NK-92 (cell line): ENCODE data around the gene C4orf36.
"Not testable (repeated sequence)": the region's sequence is repeated elsewhere in the genome, so short reads cannot be mapped to it uniquely, and the experiment has no call there.

Source experiments
- DNase-seq: peaks from one replicate; lab custom pipeline; 2025; ENCODE audit not compliant: unreplicated experiment; lab: John Stamatoyannopoulos, UW

The C4orf36 gene

DNA sequence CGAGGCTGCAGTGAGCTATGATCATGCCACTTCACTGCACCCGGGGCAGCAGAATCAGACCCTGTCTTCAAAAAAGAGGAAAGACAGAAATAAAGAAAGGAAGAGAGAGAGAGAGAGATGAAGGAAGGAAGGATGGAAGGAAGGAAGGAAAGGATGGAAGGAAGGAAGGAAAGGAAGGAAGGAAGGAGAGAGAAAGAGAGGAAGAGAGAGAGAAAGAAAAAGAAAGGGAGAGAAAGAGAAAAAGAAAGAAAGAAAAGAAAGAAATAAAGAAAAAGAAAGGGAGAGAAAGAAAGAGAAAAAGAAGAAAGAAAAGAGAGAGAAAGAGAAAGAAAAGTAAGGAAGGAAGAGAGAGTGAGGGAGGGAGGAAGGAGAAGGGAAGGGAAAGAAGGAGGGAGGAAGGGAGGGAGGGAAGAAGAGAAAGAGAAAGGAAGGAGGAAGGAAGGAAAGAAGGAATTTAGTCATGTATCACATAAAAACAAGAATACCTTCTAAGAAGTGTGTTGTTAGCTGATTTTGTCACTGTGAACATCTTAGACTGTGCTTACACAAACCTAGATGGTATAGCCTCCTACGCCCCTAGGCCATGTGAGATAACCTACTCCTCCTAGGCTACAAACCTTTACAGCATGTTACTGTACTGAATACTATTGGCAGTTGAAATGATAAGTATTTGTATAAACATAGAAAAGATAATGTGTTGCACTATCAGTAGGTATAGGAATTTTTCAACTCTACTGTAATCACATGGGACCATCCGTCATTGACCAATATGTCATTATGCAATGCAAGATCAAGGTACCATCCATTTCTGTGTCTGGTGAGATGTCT, 25.2 kb upstream of the C4orf36 start:
- DNase-seq, result no peak

DNA sequence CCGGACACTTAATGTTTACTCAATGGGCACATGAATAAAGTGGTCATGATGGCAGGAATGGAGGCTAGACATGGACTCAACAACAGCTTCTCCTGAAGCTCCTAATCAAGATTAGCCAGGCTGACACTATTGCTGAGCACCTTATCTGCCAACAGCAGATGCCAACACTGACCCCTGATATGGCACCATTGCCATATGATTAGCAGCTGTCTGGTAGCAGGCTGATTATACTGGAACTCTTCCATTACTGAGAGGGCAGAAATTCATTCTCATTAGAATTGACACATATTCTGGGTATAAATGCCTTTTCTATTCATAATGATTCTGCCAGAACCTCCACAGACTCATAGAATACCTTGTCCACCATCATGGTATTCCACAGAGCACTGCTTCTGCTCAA, 24.2 kb upstream of the C4orf36 start:
- no peak for DNase-seq

DNA sequence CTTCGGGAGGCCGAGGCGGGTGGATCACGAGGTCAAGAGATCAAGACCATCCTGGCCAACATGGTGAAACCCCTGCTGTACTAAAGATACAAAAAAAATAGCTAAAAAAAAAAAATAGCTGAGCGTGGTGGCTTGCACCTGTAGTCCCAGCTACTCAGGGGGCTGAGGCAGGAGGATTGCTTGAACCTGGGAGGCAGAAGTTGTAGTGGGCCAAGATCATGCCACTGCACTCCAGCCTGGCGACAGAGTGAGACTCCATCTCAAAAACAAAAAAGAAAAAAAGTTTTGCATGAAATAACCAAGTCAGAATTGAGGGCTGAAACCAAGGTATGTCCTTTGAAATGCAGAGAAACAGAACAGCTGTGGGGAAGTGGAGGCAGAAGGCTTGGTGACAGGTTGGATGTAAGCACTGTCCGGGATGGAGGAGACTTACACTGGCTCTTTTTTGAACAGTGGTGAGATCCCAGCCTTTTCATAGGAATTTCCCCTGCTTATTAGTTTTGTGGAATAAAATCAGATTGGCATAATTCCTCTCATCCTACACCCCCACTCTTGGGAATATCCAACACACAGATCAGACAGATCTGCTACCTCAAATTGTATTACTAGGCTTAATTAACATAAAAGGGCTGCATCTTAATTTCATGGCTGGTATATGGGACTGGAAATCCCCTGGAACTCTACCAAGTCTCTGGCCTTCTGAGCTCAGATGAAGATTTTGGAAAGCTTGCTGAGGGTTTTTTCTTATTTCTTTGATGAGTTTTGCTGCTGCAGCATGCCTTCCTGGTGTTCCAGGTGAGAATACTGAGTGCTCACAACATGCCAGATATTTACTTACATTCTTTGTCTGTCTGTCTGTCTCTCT, 18.8 kb upstream of the C4orf36 start:
- DNase-seq, result no peak

DNA sequence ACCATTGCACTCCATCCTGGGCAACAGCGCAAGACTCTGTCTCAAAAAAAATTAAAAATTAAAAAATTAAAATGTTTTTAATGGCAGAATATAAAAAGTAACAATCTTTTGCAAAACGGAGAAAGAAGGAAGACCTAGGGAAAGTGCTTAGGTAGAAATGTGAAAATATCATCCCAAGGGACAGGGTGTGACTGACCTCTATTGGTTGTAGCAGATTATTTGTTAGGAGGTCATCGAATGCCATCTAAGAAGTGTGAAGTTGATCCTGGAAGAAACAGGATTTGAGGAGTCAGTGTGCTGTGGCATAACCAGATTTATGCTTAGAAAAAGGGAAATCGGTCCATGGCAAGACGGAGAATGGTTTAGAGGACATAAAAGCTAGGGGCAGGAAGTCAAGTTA, 18.1 kb upstream of the C4orf36 start:
- no peak for DNase-seq

DNA sequence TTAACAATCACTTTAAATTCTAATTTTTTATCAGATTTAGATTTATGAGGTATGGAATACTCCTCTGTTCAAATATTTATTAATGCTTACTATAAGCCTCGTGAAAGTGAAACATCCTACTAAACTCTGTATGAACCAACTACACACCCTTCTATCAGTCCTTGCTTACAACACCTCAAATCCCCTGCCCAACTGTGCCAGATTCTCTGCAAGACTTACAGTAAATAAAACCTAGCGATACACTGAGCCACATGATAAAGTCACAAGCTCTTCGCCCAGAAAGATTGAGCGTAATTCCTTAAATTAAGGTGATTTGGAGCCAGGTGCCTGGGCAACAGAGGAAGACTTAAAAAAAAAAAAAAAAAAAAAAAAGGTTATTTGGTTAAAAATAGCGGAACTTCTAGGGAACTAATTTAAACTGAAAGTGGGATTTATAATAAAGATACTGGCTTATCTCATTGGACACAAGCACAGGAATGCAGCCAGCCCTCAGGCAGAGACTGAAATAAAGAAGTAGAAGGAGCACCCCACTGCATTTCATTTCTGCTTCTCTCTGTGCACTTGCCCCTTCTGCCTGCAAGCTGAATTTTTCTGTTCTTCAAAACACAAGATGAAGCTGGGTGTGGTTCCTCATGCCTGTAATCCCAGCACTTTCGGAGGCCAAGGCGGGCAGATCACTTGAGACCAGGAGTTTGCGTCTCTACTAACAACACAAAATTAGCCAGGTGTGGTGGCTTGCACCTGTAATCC, 17.5 kb upstream of the C4orf36 start:
- DNase-seq, result no peak

DNA sequence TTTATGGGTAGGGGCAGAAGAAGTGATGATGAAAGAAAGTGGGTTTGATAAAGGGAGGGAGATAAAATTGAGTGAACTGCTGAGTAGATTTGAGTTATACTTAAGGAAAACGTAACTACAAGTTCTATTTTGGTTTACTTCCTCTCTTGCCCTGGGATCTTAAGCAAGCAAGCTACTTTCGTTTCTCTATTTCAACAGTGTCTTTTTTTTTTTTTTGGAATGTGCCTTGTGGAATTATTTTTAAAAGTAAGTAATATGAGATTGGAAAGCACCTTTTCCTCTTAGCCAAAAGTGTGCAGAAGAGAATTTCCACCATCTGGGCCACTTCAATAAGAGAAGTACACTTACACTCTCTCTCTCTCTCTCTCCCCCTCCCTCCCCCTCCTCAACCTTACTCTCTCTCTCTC, 16.0 kb upstream of the C4orf36 start:
- no peak for DNase-seq

DNA sequence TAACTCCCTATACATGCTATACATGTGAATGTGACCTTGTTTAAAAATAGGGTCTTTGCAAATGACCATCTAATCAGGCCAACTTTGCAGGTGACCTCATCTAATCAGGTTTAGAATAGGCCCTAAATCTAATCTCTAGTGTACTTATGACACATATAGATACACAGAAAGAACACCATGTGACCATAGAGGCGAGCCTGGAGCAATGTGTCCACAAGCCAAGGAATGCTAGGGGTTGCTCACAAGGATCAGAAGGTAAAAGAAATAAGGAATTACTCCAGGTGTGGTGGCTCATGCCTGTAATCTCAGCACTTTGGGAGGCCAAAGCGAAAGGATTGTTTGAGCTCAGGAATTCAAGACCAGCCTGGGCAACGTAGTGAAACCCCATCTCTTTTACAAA, 9.6 kb upstream of the C4orf36 start:
- no peak for DNase-seq

DNA sequence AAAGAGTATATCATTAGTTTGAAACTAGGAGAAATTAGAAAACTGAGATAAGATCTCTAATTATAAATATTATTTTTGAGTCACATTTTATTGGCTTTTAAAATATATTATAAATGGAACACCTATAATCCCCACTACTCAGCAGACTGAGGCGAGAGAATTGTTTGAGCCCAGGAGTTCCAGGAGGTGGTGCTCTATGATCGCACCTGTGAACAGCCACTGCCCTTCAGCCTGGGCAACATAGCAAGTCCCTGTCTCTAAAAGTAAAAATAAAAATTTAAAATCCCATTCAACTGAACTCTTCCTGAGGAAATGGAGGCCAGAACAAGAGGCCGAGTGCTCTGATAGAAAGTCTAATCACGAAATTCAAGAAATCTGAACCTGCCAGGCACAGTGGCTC, 6.3 kb upstream of the C4orf36 start:
- no peak for DNase-seq

DNA sequence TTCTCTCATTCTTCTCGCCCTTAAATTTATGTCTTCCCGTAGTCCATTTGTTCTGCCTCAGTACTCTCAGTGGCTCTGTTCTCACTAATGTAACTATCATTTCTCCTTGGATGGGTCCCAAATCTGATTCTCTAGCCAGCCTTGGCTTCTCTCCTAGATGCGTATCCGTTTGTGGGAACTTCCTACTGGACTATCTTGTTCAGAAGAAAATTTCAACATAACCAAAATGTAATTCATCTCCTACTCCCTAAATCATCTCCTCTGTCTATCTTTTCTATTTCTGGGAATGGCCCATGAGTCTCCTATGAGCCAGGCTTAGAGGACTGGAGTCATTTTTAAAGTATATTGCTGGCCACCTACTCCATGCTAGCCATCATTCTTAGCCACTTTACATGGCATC, 4.4 kb upstream of the C4orf36 start:
- DNase-seq, result no peak

DNA sequence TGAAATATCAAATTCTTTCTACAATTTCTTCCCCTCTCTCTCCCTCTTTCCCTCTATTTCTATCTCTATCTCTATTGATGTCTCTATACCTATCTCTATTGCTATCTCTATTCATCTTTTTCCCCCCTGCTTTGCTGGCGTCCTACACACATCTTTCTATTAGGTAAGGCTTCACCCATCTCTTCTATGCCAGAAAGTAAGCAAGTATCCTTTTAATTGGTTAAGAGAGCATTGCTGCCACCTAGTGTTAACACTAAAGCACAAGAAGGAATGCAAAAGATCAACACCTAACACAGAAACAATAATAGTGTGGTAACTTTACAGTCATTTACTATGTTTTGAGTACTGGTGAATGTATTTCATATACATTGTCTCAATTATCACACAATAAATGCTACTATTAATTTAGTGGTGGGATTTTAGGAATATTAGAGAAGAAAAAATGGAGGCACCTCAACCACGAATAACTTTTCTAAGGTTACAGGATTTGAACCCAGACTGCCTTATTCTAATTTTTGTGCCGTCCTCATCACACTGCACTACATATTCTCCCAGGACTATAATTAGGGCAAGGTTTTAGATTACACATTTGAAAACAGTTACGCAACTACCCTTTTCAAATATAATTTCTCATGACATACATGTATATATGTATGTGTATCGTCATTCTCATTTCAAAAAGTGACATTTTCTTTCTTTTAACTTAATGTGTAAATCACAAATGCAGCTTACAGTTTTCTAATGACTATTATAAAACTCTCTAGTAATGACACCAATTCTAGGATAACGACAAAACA, 3.7 kb upstream of the C4orf36 start:
- no peak for DNase-seq

DNA sequence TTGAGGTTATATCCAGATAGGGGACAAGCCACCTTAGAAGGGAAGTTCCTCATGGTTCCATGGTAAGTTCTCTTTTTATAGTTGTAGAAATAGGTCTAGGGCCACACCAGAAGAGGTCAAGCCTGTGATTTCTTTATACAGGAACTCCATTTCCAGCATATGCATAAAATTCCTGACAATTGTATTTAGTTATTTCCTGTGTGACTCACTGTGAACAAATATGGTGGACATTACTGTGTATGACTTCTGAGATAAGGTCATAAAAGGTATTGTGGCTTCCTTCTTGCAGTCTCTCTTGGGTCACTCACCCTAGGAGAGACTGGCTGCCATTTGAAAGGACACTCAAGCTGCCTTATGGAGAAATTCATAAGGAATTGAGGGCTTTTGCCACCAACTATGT, 2.2 kb upstream of the C4orf36 start:
- no peak for DNase-seq

DNA sequence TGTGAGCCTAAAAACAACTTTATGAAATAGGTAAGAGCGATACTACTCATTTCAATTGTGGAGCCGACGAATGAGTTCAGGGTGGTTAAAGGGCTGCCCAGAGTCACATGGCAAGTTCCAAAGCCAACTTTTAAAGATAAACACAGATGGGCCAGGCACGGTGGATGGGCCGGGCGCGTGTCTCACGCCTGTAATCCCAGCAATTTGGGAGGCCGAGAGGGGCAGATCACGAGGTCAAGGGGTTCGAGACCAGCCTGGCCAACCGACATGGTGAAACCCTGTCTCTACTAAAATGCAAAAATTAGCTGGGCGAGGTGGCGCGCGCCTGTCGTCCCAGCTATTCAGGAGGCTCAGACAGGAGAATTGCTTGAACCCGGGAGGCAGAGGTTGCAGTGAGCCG, 914 bp upstream of the C4orf36 start:
- DNase-seq, result no peak

DNA sequence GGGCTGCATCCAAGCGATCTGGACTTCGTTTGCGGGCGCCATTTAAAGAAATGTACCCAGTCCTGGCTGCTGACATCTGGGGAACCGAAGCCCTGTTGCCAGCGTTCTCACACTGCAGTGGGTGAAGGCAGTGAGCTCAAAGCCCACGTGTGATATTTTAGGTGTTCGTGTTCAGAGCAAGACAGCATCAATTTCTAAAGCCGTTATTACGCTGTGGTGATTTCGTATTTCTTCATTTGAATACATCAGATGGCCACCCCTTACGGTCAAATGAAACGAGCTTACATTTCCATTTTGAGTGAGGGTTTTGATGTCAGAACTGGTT, 376 bp upstream of the C4orf36 start:
- DNase-seq, result no peak

DNA sequence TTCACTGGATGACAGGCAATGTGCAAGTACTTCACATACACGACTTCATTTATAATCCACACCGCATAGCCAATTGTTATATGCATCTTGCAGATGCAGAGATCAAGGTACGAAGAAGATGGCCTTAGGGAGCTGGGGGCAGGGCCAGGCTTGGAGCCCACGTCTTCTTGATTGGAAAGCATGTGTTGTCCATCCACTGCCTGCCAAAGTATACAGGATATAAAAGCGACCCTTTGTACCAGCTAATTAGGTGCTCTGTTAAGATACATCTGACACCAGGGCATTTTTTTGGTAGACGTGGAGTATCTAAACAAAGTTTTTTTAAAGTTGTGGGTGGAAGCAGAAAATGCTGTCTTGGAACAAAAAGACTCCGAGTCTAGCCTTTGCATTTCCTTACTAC, 1.4 kb downstream of the C4orf36 start:
- DNase-seq, result no peak

DNA sequence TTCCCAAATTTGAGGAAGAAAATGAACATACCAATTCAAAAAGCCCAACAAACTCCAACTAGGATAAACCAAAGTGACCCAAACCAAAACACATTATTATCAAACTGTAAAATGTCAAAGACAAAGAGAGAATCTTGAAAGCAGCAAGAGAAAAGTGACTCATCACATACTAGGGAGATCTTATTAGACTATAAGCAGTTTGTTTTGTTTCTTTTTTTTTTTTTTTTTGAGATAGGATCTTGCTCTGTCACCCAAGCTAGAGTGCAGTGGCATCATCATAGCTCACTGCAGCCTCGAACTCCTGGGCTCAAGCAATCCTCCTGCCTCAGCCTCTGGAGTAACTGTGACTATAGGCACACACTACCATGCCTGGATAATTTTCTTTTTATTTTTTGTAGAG, 12.6 kb downstream of the C4orf36 start:
- DNase-seq, result no peak

DNA sequence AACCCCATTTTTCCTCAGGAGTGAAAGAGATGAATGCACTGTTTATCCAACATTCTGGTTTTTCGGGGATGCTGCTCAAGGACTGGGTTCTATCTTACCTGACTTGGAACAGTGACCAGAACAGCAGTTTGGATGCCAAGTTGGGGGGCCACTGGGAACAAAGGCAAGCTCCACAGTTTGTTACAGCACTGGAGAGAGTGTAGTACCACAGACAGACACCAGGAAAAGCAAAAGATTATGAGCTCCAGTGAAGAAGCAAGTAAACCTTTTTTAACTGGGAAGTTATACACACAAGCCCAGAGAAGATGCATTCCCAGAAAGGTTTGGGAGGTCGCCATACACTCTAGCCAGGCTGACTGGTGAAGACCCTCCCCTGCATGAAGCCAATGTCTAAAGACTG, 13.6 kb downstream of the C4orf36 start:
- no peak for DNase-seq

DNA sequence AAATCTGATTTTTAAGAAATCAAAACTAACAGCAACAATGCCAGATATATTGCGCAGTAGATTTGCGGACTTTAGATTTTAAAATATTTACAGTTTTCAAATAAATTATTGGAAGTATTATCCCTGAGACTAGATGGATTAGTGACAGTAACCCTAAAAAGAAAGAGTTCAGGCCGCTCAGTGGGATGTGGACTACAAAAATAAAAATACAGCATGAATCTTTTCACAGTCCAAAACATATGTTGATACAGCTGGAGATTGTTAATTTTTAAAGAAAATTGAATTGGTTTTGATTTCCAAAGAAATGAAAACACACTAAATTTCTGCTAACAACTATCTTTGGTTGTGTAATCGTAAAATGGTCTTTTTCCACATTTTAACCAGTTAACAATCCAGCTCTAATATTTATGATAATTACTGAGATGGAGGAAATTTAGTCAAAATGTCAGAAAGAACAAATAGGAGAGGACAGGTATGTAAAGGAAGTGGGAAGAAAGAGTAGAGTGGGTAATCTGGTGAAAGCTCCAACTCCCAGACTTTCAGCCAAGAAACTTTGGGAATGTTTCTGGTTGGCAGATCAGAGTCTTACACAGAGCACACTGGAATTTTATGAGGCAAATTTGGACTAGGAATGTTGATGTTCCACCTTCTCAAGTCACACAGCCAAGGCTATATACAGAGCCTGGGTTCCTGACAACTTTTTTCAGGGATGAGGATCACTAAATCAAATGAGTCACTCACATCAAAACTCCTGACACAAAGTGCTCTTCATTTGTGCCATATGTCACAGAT, 15.1 kb downstream of the C4orf36 start:
- DNase-seq, result no peak

DNA sequence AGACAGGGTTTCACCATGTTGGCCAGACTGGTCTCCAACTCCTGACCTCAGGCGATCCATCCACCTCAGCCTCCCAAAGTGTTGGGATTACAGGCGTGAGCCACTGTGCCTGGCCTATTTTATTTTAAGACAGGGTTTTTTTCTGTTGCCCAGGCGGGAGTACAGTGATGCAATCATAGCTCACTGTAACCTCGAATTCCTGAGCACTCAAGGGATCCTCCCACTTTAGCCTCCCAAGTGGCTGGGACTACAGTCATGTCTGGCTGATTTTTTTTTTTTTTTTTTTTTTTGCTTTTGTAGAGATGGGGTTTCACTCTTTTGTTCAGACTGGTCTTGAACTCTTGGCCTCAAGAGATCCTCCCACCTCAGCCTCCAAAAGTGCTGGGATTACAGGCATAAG, 16.8 kb downstream of the C4orf36 start:
- DNase-seq, result not testable (repeated sequence)

DNA sequence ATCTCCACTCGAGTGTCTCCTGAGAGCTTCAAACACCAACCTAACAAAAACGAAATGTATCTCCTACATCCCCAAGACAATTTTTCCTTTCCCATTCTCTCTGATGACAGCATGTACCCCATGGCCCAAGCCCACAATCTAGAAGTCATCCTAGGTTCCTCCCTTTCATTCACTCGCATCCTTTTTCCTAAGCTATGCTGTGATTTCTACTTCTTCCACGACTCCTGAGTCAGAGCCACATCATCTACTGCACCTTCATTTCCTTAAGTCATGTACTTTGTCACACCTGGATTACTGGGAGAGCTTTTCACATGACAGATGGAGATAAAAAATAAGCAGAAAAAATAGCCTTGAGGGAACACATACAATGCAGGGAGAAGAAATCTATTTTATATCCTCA, 20.1 kb downstream of the C4orf36 start:
- DNase-seq, result no peak

DNA sequence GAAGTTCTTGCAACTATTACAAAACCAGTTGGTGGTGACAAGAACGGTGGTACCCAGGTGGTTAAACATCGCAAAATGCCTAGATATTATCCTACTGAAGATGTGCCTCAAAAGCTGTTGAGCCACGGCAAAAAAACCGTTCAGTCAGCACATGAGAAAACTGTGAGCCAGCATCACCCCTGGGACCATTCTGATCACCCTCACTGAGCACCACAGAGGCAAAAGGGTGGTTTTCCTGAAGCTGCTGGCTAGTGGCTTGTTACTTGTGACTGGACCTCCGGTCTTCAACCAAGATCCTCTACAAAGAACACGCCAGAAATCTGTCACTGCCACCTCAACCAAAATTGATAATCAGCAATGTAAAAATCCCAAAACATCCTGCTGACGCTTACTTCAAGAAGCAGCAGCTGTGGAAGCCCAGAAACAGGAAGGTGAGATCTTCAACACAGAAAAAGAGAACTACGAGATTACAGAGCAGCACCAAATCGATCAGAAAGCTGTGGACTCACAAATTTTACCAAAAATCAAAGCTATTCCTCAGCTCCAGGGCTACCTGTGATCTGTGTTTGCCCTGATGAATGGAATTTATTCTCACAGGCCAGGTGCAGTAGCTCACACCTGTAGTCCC, 21.7 kb downstream of the C4orf36 start:
- no peak for DNase-seq
